Lung (tissue), 12 donors: ENCODE data around the gene PEX7. TPM values are rescaled to one million over a fixed set of nuclear protein-coding genes. Genes with fewer than 3 reads are reported as not detected.

ENCODE experiments used
- ATAC-seq: fragments of 200-7000 bp; cut with Tn5 transposase; one replicate; pipeline ENCODE4 v1.9.1; 2020; ENCODE audit warnings: moderate number of reproducible peaks; ENCODE audit not compliant: insufficient read depth, low FRiP score
- DNase-seq, 3 donors: peaks; one replicate each; pipeline ENCODE4 v3.0.0-alpha.2; 2013 to 2017
- H3K27ac ChIP-seq, 2 donors: one replicate each; pipeline ENCODE4 v1.5.1; 2013; ENCODE audit warnings: mild to moderate bottlenecking in 2 of 2, moderate library complexity in 2 of 2, control low read depth in 1 of 2, inconsistent platforms in 1 of 2, low read depth in 1 of 2, low read length in 1 of 2
- H3K27me3 ChIP-seq, 3 donors: one replicate each; pipeline ENCODE4 v1.5.1; 2013; ENCODE audit warnings: low read length in 2 of 3; ENCODE audit not compliant: control insufficient read depth in 3 of 3, insufficient read depth in 3 of 3
- H3K36me3 ChIP-seq, 4 donors: one replicate each; pipeline ENCODE4 v1.5.1; 2013; ENCODE audit warnings: low read length in 4 of 4, mild to moderate bottlenecking in 1 of 4, moderate library complexity in 1 of 4; ENCODE audit not compliant: control insufficient read depth in 4 of 4, insufficient read depth in 4 of 4
- H3K4me1 ChIP-seq, 5 donors: one replicate each; pipeline ENCODE4 v1.5.1; 2013; ENCODE audit warnings: low read length in 5 of 5, mild to moderate bottlenecking in 2 of 5, moderate library complexity in 1 of 5; ENCODE audit not compliant: control insufficient read depth in 5 of 5, insufficient read depth in 5 of 5
- H3K4me3 ChIP-seq: one replicate; pipeline ENCODE4 v1.5.1; 2013; ENCODE audit warnings: mild to moderate bottlenecking, control low read depth, moderate library complexity
- H3K9ac ChIP-seq, 2 donors: one replicate each; pipeline ENCODE4 v1.5.1; 2013; ENCODE audit warnings: low read length in 2 of 2, control low read depth in 1 of 2; ENCODE audit not compliant: insufficient read depth in 1 of 2
- H3K9me3 ChIP-seq, 4 donors: one replicate each; pipeline ENCODE4 v1.5.1; 2013; ENCODE audit warnings: low read length in 3 of 4, mild to moderate bottlenecking in 1 of 4, moderate library complexity in 1 of 4; ENCODE audit not compliant: control insufficient read depth in 4 of 4, insufficient read depth in 3 of 4
- CTCF ChIP-seq: IDR thresholded peaks from 2 replicates; pipeline ENCODE4 v1.5.1; 2012; ENCODE audit warnings: mild to moderate bottlenecking; ENCODE audit errors: control extremely low read depth, extremely low read depth
- WGBS, 2 donors: extraction: QIAGEN DNeasy Blood & Tissue Kit; methylation state at CpG; one replicate each; pipeline ENCODE4 v1.1.7; 2013; 5-methylcytosine and 5-hydroxymethylcytosine counted together
- polyA plus RNA-seq, 2 donors: library from polyadenylated mRNA; stranded (reverse); fragments of 200-250 nt; gene quantifications; one replicate each; pipeline ENCODE4 v1.2.1, GENCODE V29; 2013
- total RNA-seq, 2 donors: library from RNA; depleted of rRNA in 1 of 2; stranded (reverse); fragments of >200 nt in 1 of 2; gene quantifications; one replicate each; pipeline ENCODE4 v1.2.1, GENCODE V29; 2014 to 2021
- donor health status: control.
- donor health status: control.
- donor health status: Bipolar disorder and iron deficiency.
- donor health status: healthy.
- donor health status: DM: yes; HTN: yes; CAD: no.

Gene PEX7
- total and polyA plus RNA-seq, 4 donors: 4.8 to 12.5 (median 9.5) TPM

DNA sequence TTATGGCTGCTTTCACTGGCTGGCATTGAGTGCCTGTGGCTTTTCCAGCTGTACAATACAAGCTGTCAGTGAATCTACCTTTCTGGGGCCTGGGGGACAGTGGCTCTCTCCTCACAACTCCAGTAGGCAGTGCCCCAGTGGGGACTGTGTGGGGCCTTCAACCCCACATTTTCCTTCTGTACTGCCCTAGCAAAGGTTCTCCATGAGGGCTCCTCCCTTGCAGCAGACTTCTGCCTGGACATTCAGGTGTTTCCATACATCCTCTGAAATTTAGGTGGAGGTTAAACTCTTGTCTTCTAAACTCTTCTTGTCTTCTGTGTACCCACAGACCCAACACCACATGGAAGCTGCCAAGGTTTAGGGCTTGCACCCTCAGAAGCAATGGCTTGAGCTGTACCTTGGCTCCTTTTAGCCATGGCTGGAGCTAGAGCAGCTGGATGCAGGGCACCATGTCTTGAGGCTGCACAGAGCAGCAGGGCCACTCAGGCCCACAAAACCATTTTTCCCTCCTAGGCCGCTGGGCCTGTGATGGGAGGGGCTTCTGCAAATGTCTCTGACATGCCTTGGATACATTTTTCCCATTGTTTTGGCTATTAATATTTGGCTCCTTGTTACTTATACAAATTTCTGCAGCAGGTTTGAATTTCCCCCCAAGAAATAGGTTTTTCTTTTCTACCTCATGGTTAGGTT is 9.6 kb downstream of the PEX7 start:
- Histone ChIP-seq H3K4me3 (no peak overlapping the region), H3K36me3 (peaks cover 3 to 21% (median 9%) of the 10 kb centered on the region in 4 donors), H3K9me3 (peaks cover 0 to 9% (median 5%) of the 10 kb centered on the region in 4 donors), H3K27ac (no peak overlapping the region), H3K27me3 (no peaks in the 10 kb centered on the region), H3K4me1 (peaks cover 0 to 4% (median 0%) of the 10 kb centered on the region in 5 donors), H3K9ac (no peak overlapping the region)
- 100% methylated on average over 1 of the region's 1 CpG for WGBS, 2 donors
- ATAC-seq: no peak
- TF ChIP-seq CTCF: no peak
- DNase-seq: no peak

DNA sequence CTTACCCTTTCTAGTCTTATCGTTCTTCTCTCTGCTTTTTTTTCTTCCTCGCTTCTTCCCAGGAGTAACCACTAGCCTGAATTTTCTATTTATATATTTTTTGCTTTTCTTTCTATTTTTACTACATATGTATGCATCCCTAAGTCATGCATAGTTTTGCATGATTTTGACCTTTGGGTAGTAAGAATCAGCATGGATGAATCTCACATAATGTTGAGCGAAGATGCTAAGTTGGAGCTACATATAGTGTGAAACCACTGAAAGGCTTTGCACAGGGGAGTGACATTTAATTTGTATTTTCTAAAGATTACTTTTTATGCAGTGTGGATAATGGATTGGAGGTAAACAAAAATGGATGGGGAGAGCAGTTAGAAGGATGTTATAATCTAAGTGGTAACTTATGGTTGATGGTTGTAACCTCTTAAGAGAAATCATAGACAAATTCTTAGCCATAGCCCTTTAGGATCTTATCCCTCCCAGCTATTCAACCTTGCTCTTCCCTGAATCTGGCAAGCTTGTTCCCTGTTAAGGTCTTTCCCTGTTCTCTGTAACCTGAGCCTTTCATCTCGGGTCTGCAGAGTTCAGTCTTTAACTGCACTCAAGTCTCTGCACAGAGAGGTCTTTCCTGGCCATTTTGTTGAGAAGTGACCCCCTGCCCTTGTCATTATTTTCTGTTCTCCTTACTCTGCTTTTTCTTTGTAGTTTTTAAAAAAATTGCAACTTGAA is 18.0 kb downstream of the PEX7 start:
- WGBS, 2 donors: 92 to 95% methylated on average over 4 of the region's 4 CpGs

DNA sequence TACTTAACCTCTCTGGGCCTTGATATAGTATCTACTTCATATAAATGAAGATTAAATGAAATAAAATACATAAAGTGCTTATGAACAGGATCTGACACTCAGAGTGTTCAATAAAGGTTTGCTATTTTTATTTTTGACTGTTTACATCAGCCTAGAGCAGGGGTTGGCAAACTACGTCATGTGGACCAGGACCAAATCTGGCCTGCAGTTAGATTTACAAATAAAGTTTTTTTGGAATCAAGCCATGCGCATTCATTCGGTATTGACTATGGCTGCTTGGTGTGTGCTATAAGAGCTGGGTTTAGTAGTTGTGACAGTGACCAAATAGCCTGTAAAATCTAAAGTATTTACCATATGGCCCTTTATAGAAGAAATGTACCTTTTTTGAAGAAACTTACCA is 20.8 kb downstream of the PEX7 start:
- 74 to 78% methylated on average over 3 of the region's 3 CpGs for WGBS, 2 donors
- no peak for ATAC-seq

More for the DNA sequence above, 18.0 kb downstream of the PEX7 start:
- H3K27ac ChIP-seq: no peak overlapping the region
- TF ChIP-seq CTCF: no peak
- no peak overlapping the region for H3K9ac ChIP-seq
- H3K4me3 ChIP-seq: no peak overlapping the region
- no peaks in the 10 kb centered on the region for H3K9me3 ChIP-seq
- DNase-seq (no peak), ATAC-seq (no peak)
- H3K4me1 ChIP-seq: peaks cover 0 to 1% (median 0%) of the 10 kb centered on the region in 5 donors
- H3K27me3 ChIP-seq: no peaks in the 10 kb centered on the region
- peaks cover 0 to 3% (median 2%) of the 10 kb centered on the region in 4 donors for H3K36me3 ChIP-seq

More for the DNA sequence above, 20.8 kb downstream of the PEX7 start:
- Histone ChIP-seq H3K4me1 (peaks cover 0 to 1% (median 0%) of the 10 kb centered on the region in 5 donors), H3K27ac (no peak overlapping the region), H3K27me3 (no peaks in the 10 kb centered on the region), H3K4me3 (no peak overlapping the region), H3K9me3 (no peaks in the 10 kb centered on the region), H3K36me3 (peaks cover 0 to 3% (median 0%) of the 10 kb centered on the region in 4 donors), H3K9ac (no peak overlapping the region)
- no peak for TF ChIP-seq CTCF
- DNase-seq: peak in 1 of 3 donors; percentile 32
